OCI-LY7 (cell line): ENCODE results near the gene ARHGAP6.

Experiments used
- EZH2phosphoT487 ChIP-seq: fragments of 200-600 bp; sonication (generic); IDR thresholded peaks from 2 replicates; pipeline ENCODE4 v1.6.1; 2018; ENCODE audit warnings: low read depth, borderline replicate concordance, mild to moderate bottlenecking, mixed run types, antibody characterized with exemption, low read length, moderate library complexity, mixed read lengths
- TF ChIP-seq, protein P1 (sequence below): fragments of 200-600 bp; sonication (generic); conservative IDR thresholded peaks from 2 replicates; pipeline ENCODE4 v1.5.1; 2014; ENCODE audit warnings: mild to moderate bottlenecking, antibody characterized with exemption, low read length, moderate library complexity, mixed read lengths

DNA sequence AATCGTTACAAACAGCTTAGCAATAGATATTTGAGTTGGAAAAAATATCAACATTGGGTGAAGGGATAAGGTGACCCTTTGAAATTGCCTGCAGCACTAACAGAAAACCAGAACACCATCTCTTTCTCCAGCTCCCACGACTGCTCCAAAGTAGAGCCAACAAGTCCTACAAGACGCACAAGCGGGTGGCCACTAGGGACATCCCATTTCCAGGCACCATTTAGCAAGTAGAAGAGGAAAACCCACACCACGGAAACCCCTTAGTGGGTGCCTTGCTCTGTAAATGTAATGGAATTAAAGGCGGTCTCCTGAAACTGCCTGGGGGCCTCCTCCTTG is 1.9 kb downstream of the ARHGAP6 start:
- TF ChIP-seq, protein P1, sequence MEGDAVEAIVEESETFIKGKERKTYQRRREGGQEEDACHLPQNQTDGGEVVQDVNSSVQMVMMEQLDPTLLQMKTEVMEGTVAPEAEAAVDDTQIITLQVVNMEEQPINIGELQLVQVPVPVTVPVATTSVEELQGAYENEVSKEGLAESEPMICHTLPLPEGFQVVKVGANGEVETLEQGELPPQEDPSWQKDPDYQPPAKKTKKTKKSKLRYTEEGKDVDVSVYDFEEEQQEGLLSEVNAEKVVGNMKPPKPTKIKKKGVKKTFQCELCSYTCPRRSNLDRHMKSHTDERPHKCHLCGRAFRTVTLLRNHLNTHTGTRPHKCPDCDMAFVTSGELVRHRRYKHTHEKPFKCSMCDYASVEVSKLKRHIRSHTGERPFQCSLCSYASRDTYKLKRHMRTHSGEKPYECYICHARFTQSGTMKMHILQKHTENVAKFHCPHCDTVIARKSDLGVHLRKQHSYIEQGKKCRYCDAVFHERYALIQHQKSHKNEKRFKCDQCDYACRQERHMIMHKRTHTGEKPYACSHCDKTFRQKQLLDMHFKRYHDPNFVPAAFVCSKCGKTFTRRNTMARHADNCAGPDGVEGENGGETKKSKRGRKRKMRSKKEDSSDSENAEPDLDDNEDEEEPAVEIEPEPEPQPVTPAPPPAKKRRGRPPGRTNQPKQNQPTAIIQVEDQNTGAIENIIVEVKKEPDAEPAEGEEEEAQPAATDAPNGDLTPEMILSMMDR = no peak
- TF ChIP-seq EZH2phosphoT487 = no peak
